HG02970 (cell line): ENCODE results near the gene AP1S2.

Experiments
- ATAC-seq: cut with Tn5 transposase; IDR thresholded peaks from one replicate; pipeline ENCODE4 v1.9.1; 2021; ENCODE audit warnings: mild to moderate bottlenecking, moderate library complexity, moderate number of reproducible peaks; ENCODE audit not compliant: unreplicated experiment, low FRiP score

Gene AP1S2

GRCh38 chrX:15814771-15815365 is 39.7 kb downstream of the AP1S2 start:
- ATAC-seq, result no peak

GRCh38 chrX:15813416-15813815 is 41.2 kb downstream of the AP1S2 start:
- no peak for ATAC-seq

GRCh38 chrX:15812192-15812938 is 42.2 kb downstream of the AP1S2 start:
- no peak for ATAC-seq

GRCh38 chrX:15808254-15808653 is 46.4 kb downstream of the AP1S2 start:
- ATAC-seq, result no peak

- no peak for ATAC-seq
Measured at GRCh38 chrX:15804563-15804962, 50.0 kb downstream of the AP1S2 start.

- no peak for ATAC-seq
Measured at GRCh38 chrX:15797707-15798106, 56.9 kb downstream of the AP1S2 start.

- peak; percentile 13 for ATAC-seq
Measured at GRCh38 chrX:15790769-15791290, 63.8 kb downstream of the AP1S2 start.

GRCh38 chrX:15789979-15790768 is 64.4 kb downstream of the AP1S2 start, which contains the start of gene ZRSR2:
ZRSR2 (plus strand) TSS chrX:15790484; CDS start chrX:15790496, 12 bp downstream.
- peak; percentile 93 for ATAC-seq

GRCh38 chrX:15786915-15787314 is 67.7 kb downstream of the AP1S2 start:
- ATAC-seq, result no peak

- no peak for ATAC-seq
Measured at GRCh38 chrX:15785176-15785750, 69.3 kb downstream of the AP1S2 start.

GRCh38 chrX:15781961-15782699 is 72.5 kb downstream of the AP1S2 start:
- peak; percentile 77 for ATAC-seq
